A673 (cell line): ENCODE measurements around the gene EPS15.

Experiments
- CTCF ChIP-seq: fragments of 300-800, 200-600 bp; sonication (generic); conservative IDR thresholded peaks from 2 replicates; pipeline ENCODE4 v1.5.1; 2017; ENCODE audit warnings: low read depth, mild to moderate bottlenecking, antibody characterized with exemption, low read length, moderate library complexity, mixed read lengths
- EZH2 ChIP-seq: fragments of 200-600 bp; sonication (generic); IDR thresholded peaks from 2 replicates; pipeline ENCODE4 v1.6.1; 2017; ENCODE audit warnings: borderline replicate concordance, low read depth, mild to moderate bottlenecking, mixed read lengths, antibody characterized with exemption, low read length; ENCODE audit not compliant: poor library complexity, severe bottlenecking

- TF ChIP-seq CTCF, result no peak
- TF ChIP-seq EZH2, result no peak
Observed at GRCh38 chr1:51525295-51525694, 6.2 kb upstream of the EPS15 start.
